SU-DHL-6 (cell line): ENCODE data around the gene TRPV2.

Source experiments
- EZH2phosphoT487 ChIP-seq: fragments of 200-600 bp; sonication (generic), shearing (Covaris generic); conservative IDR thresholded peaks from 2 replicates; pipeline ENCODE4 v1.6.1; 2018; ENCODE audit warnings: mild to moderate bottlenecking, antibody characterized with exemption, low read length, moderate library complexity, mixed read lengths
- TF ChIP-seq, protein P1 (sequence below): fragments of 200-600 bp; sonication (generic); IDR thresholded peaks from one replicate; pipeline ENCODE4 v1.5.1; 2017; ENCODE audit warnings: antibody characterized with exemption, mild to moderate bottlenecking, low read length, moderate library complexity; ENCODE audit not compliant: insufficient read depth, poor library complexity, severe bottlenecking

DNA sequence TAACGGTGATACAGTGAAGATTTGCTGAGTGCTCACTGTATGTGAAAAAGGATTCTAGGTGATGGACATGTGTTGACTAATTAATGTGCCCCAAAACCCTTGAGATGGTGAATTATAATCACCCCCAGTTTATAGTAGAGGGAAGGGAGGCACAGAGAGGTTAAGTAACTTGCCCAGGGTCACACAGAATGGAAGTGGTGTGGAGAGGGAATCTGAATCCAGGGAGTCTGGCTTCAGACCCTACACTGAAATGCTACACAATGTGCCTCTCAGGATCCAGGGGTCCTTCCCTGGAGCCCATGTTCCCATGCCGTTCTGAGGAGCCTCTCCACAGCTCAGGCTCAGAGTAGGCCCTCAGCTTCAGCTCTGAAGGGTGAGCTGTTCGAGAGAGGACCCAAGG, 11.6 kb downstream of the TRPV2 start:
- TF ChIP-seq, protein P1, sequence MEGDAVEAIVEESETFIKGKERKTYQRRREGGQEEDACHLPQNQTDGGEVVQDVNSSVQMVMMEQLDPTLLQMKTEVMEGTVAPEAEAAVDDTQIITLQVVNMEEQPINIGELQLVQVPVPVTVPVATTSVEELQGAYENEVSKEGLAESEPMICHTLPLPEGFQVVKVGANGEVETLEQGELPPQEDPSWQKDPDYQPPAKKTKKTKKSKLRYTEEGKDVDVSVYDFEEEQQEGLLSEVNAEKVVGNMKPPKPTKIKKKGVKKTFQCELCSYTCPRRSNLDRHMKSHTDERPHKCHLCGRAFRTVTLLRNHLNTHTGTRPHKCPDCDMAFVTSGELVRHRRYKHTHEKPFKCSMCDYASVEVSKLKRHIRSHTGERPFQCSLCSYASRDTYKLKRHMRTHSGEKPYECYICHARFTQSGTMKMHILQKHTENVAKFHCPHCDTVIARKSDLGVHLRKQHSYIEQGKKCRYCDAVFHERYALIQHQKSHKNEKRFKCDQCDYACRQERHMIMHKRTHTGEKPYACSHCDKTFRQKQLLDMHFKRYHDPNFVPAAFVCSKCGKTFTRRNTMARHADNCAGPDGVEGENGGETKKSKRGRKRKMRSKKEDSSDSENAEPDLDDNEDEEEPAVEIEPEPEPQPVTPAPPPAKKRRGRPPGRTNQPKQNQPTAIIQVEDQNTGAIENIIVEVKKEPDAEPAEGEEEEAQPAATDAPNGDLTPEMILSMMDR: no peak
- TF ChIP-seq EZH2phosphoT487: no peak
